ENCODE measurements around the gene LIN7B.

- TF ChIP-seq CTCF (IDR thresholded peaks at IDR 0.05; ENCODE audit: low read depth, low read length, missing input control) (no peak), RXRA (IDR thresholded peaks at IDR 0.05) (no peak), EGR1 (IDR thresholded peaks at IDR 0.05; ENCODE audit: low read depth in 2 of 2) (no peak), YY1 (IDR thresholded peaks at IDR 0.05) (no peak), REST (IDR thresholded peaks at IDR 0.05) (no peak), ATF3 (IDR thresholded peaks at IDR 0.05) (no peak), RAD21 (IDR thresholded peaks at IDR 0.05) (no peak), TAF1 (conservative IDR thresholded peaks at IDR 0.05) (no peak), MAX (IDR thresholded peaks at IDR 0.05) (no peak), SP1 (IDR thresholded peaks at IDR 0.05) (no peak)
These were observed 46.5 kb downstream of the LIN7B start for GRCh38 chr19:49160450-49161189.

Data from liver (tissue), 3 donors.